GM21515 (cell line): ENCODE results near the gene OR2A2.
"Not testable (repeated sequence)": the region's sequence is repeated elsewhere in the genome, so short reads cannot be mapped to it uniquely, and the experiment has no call there.

Experiments
- ATAC-seq: cut with Tn5 transposase; IDR thresholded peaks from one replicate; pipeline ENCODE4 v1.9.1; 2021; ENCODE audit not compliant: unreplicated experiment

Gene OR2A2, protein sequence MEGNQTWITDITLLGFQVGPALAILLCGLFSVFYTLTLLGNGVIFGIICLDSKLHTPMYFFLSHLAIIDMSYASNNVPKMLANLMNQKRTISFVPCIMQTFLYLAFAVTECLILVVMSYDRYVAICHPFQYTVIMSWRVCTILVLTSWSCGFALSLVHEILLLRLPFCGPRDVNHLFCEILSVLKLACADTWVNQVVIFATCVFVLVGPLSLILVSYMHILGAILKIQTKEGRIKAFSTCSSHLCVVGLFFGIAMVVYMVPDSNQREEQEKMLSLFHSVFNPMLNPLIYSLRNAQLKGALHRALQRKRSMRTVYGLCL

DNA sequence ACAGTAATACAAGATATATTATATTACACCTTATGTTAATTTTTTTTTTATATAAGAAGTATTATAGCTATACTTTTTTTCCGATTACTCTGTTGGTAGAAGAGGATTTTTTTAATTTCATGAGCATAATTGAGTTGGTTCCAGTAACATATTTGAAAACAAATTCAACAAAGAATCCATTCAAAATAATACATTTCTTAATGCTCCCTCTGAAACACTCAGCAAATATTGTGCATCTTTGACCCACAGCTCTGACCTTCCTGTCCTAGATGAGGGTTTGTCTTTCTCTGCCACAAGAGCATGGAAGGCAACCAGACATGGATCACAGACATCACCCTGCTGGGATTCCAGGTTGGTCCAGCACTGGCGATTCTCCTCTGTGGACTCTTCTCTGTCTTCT is at the start of gene OR2A2:
OR2A2 (plus strand) TSS at position 301 of the 400 bp plus-strand sequence; CDS start at position 301, 0 bp downstream.
- ATAC-seq: no peak

- no peak for ATAC-seq
Measured at GRCh38 chr7:144063710-144064109, 45.7 kb upstream of the OR2A2 start.

DNA sequence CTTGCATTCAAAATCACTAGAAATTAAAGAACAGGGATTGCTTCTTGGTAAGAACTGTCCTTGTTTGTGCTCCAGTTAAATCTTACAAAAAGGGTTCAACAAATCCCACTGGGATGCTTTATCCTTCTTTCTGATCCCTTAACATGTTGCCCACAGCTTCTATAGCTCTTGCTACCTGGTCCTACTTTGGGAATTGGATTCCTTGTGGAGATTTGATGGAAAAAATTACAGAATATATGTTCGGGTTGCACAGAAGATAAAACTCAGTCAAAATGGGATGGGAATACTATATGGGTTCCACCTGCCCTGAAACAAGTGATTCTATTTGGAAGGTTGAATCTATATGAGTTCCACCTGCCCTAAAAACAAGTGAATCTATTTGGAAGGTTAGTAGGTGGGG is 39.9 kb upstream of the OR2A2 start, which contains the start of gene OR2A25:
OR2A25 (plus strand) TSS at position 301 of the 400 bp plus-strand sequence. CDS start 4,409 bp downstream, outside the sequence.
- no peak for ATAC-seq

- no peak for ATAC-seq
Measured at GRCh38 chr7:144069953-144070352, 39.4 kb upstream of the OR2A2 start.

DNA sequence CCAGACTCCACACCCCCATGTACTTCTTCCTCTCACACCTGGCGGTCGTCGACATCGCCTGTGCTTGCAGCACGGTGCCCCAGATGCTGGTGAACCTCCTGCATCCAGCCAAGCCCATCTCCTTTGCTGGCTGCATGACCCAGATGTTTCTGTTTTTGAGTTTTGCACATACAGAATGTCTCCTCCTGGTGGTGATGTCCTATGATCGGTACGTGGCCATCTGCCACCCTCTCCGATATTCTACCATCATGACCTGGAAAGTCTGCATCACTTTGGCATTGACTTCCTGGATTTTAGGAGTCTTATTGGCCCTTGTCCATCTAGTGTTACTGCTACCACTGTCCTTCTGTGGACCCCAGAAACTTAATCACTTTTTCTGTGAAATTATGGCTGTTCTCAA is 35.0 kb upstream of the OR2A2 start:
- ATAC-seq: no peak

DNA sequence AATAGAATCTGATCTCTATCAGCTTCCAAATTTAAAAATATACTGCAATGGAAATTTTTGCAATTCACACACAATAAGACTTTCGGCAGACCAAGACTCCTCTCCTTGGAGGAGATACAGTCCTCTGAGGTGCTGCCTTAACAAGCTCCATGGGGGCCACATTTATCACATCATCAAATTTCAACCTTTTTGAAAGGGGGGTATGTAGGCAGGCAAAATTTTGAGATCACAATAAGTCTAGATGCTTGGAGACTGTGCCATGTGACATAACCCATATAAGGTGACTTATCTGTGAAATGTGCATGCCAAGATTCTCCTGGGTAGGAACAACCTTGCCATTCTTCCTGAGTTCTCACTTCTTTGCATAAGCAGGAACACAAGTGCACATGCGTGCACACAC is 23.4 kb upstream of the OR2A2 start, which contains the start of gene OR2A12:
OR2A12 (plus strand) TSS at position 301 of the 400 bp plus-strand sequence. CDS start 8,830 bp downstream, outside the sequence.
- no peak for ATAC-seq

- ATAC-seq: no peak
Measured at GRCh38 chr7:144086730-144087129, 22.7 kb upstream of the OR2A2 start.

DNA sequence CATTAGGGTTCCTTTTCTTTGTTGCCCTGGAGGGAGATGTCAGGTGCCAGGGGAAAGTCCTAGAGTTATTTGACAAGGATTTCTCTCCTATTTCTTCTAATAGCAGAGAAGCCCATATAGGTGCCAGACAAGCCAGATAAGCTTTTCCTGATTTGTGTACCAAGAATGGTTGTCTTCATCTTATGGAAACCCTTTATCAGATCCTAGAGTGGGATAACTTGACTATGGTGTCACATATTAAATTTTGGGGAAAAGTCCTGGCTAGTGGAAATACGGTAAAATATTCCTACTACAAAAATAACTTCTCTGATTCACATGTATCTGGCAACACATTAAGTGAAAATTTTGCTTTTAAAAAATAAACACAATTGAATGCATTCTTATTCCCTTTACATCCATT is 22.2 kb upstream of the OR2A2 start:
- no peak for ATAC-seq

- ATAC-seq: no peak
Measured at GRCh38 chr7:144090667-144091066, 18.7 kb upstream of the OR2A2 start.

DNA sequence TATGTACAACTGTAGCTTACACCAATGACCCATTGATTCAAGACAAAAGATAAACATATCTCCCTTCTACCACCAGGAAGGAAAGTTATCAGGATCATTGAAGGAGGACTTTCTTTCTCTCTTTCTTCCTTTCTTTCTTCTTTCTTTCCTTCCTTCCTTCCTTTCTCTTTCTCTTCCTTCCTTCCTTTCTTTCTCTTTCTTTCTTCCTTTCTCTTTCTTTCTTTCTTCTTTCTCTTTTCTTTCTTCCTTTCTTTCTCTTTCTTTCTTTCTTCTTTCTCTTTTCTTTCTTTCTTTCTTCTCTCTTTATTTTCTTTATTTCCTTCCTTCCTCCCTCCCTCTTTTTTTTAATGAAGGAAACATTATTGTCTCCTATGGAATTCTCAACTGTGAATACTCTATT is 10.6 kb upstream of the OR2A2 start:
- no peak for ATAC-seq

DNA sequence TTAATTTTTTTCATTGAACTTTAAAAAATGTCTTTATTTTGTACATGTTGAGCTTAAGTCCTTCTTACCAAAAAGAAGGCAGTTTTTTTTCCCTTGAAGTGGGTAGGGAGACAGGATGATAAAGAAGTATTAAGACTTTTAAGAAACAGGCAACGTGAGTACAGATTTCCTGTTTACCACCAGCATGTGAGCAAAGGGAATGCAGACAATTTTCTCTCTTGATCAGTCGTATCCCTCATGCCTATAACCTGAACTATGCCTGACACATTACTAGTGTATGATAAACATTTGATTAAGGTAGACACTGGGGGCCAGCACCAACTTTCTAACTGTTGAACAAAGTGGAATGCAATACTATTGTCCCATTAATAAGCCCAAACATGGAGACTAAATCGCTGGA is 8.8 kb upstream of the OR2A2 start:
- no peak for ATAC-seq

GRCh38 chr7:144102041-144102440 is 7.3 kb upstream of the OR2A2 start:
- no peak for ATAC-seq

- ATAC-seq: no peak
Measured at GRCh38 chr7:144105211-144105610, 4.2 kb upstream of the OR2A2 start.

- no peak for ATAC-seq
Measured at GRCh38 chr7:144110272-144110671, 889 bp downstream of the OR2A2 start.

- no peak for ATAC-seq
Measured at GRCh38 chr7:144113651-144114050, 4.3 kb downstream of the OR2A2 start.

DNA sequence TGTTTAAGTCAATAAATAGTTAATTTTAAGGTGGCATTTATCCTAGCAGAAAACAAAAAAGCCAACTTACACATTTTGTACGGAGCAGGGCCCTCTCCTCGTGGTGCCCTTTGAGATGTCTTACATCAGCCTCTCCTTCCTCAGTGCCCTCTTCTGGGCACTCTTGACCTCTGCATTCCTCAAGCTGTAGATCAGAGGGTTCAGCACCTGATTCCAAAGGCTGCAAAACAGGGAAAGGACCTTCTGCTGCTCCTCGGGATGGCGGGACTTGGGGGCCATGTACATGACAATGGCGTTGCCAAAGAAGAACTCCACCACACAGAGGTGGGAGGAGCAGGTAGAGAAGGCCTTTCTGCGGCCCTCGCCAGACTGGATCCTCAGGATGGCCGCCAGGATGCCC is 9.0 kb downstream of the OR2A2 start:
- ATAC-seq: no peak

DNA sequence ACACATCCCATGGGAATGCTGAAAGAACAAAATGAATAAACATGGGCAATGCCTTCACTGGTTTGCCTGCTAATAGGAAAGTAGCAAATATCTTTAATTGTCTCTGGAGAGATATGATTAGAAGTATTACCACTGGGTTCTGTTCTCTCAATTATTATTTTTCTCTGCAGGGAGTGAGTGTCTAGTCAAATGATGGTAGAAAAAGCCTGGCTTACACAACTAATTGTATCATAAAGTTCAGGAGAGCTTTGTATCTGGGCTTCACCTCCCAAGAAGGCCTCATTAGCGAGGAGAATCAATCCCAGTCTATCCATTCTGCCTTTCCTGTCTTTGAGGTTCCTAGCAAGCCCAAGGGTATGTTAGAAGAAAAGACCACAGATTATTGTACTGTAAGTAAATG is 13.5 kb downstream of the OR2A2 start, which contains the start of gene OR2A14:
OR2A14 (plus strand) TSS at position 301 of the 400 bp plus-strand sequence. CDS start 5,937 bp downstream, outside the sequence.
- ATAC-seq: no peak

DNA sequence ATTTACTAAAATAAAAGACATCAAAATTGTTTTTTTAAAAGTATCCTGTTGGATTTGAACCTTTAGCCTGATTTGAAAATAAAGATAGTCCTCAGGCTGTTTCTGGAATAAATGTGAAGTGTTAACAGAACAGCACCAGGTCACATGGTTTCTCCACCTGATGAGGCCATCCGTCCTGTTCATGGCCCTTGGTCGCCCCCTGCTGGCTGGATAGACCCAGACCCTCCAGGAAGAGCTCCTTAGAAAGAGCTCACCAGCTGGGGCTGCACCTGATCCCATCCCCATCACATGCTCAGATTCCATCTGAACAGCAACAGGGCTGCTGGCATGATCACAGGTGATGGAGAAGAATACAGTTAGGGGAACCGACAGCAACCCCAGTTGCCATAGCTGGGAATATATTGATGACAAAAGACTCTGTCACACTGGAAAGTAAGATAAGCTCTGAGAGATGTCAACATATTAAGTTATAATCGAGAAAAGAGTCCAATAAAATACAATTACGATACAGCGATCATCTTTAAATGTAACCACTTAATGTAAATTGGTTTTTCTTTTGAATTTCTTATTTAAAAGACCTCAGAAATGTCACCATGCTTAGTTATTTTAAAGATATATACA is 18.4 kb downstream of the OR2A2 start:
- peak; percentile 100 for ATAC-seq

DNA sequence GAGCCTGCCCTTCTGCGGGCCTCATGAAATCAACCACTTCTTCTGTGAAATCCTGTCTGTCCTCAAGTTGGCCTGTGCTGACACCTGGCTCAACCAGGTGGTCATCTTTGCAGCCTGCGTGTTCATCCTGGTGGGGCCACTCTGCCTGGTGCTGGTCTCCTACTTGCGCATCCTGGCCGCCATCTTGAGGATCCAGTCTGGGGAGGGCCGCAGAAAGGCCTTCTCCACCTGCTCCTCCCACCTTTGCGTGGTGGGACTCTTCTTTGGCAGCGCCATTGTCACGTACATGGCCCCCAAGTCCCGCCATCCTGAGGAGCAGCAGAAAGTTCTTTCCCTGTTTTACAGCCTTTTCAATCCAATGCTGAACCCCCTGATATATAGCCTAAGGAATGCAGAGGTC is 20.2 kb downstream of the OR2A2 start:
- ATAC-seq: not testable (repeated sequence)

GRCh38 chr7:144130730-144131129 is 21.3 kb downstream of the OR2A2 start:
- no peak for ATAC-seq

DNA sequence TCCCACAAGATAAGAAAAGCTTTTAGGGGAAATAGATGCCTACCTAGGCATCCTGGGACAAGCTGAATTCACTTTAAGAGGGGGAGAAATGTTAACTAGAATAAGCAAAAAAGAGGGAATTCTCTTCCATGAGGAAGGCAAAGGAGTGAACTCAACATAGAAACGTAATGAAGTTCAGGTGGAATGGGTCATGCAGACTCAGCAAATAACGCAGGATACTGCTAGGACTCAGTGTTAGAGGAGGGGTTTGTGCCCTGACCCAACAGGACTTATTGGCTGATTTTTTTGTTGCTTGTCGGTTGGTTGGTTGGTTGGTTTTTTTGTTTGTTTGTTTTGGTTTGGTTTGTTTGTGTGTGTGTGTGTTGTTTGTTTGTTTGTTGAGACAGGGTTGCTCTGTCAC is 22.9 kb downstream of the OR2A2 start:
- ATAC-seq: no peak

DNA sequence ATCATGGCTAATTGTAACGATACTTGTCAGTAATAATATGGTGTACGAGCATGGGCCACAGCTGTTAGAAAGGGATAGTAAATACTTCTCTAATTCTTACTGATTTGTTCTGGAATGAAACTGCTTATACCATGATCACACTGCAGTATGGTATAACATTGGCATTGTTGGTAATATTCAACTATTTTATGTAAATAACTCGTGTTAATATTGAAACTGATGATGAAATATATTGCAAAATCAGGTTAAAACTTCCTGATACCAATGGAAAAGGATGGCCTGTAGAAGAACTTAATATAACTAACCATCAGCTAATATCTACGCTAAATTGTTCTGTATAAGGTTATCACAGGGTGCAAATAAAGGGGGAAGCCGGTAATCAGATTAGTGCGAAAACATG is 23.9 kb downstream of the OR2A2 start:
- ATAC-seq: no peak
